Right cardiac atrium (tissue), 5 donors: Measurements from ENCODE around the gene TNRC18. TPM values are rescaled to one million over a fixed set of nuclear protein-coding genes. Genes with fewer than 3 reads are reported as not detected.

Experiments
- ATAC-seq, 2 donors: fragments of 200-7000 bp; cut with Tn5 transposase; one replicate each; pipeline versions ENCODE4 v1.8.0 to v1.9.1; 2020; ENCODE audit warnings: moderate library complexity in 2 of 2, mild to moderate bottlenecking in 1 of 2
- DNase-seq, 3 donors: peaks; one replicate each; pipeline ENCODE4 v3.0.0-alpha.2; 2020
- H3K27ac ChIP-seq: one replicate; pipeline ENCODE4 v1.5.1; 2013; ENCODE audit warnings: mild to moderate bottlenecking, low read length, control low read depth, moderate library complexity
- H3K27me3 ChIP-seq: one replicate; pipeline ENCODE4 v1.6.1; 2013; ENCODE audit not compliant: control insufficient read depth, insufficient read depth
- H3K4me1 ChIP-seq: one replicate; pipeline ENCODE4 v1.6.1; 2013; ENCODE audit warnings: low read length; ENCODE audit not compliant: control insufficient read depth, insufficient read depth
- H3K4me3 ChIP-seq: one replicate; pipeline ENCODE4 v1.5.1; 2013; ENCODE audit warnings: low read length, control low read depth
- H3K9me3 ChIP-seq: one replicate; pipeline ENCODE4 v1.6.1; 2013; ENCODE audit warnings: low read length; ENCODE audit not compliant: control insufficient read depth
- WGBS: extraction: QIAGEN DNeasy Blood & Tissue Kit; methylation state at CpG from one replicate; pipeline ENCODE4 v1.1.7; 2013; 5-methylcytosine and 5-hydroxymethylcytosine counted together
- intact Hi-C, 4 donors: fragments of 100-400 bp; cut with DNase I; formaldehyde crosslinking; loops; one replicate each; pipeline versions ENCODE4 v1.11.0 to v1.14.0; 2022 to 2023
- polyA plus RNA-seq: library from polyadenylated mRNA; stranded (reverse); fragments of 200-250 nt; gene quantifications from one replicate; pipeline ENCODE4 v1.2.3, GENCODE V29; 2013
- total RNA-seq, 4 donors: library from RNA; stranded (reverse); fragmentation: NEBNext Ultra II Directional; extraction: Animal tissue kit (Norgen Biotek cat#: 25700); gene quantifications; one replicate each; pipeline ENCODE4 v1.2.1, GENCODE V29; 2021
- donor health status: healthy with polysubstance abuse.
- donor health status: DM: no; HTN: yes; CAD: no.
- donor health status: DM: no; HTN: no; CAD: no.
- donor health status: DM: no; HTN: yes; CAD: no; lungs with severe emphysema.
- donor health status: DM: yes; HTN: yes; CAD: no.

The TNRC18 gene
- total and polyA plus RNA-seq, 5 donors = 33.1 to 46.6 (median 38.9) TPM

GRCh38 chr7:5395246-5395645 is 28.4 kb downstream of the TNRC18 start:
- DNase-seq = peak in 1 of 3 donors; percentile 42
- WGBS = 78% methylated on average over 15 of the region's 15 CpGs
- ATAC-seq = no peak
- H3K4me1 ChIP-seq = no peaks in the 10 kb centered on the region
- H3K4me3 ChIP-seq = no peak overlapping the region
- intact Hi-C loops = no loop called here
- H3K27ac ChIP-seq = no peak overlapping the region
- no peaks in the 10 kb centered on the region for H3K9me3 ChIP-seq
- H3K27me3 ChIP-seq = no peaks in the 10 kb centered on the region

GRCh38 chr7:5394264-5395105 is 29.1 kb downstream of the TNRC18 start:
- Histone ChIP-seq H3K4me1 (no peaks in the 10 kb centered on the region), H3K9me3 (no peaks in the 10 kb centered on the region), H3K27ac (no peak overlapping the region), H3K4me3 (no peak overlapping the region), H3K27me3 (no peaks in the 10 kb centered on the region)
- WGBS = 83% methylated on average over 33 of the region's 33 CpGs
- peak in 1 of 3 donors; percentile 42 for DNase-seq
- ATAC-seq = no peak
- intact Hi-C loops = no loop called here

GRCh38 chr7:5393748-5394147 is 29.9 kb downstream of the TNRC18 start:
- DNase-seq (no peak), ATAC-seq (no peak)
- Histone ChIP-seq H3K4me1 (no peaks in the 10 kb centered on the region), H3K27me3 (no peaks in the 10 kb centered on the region), H3K9me3 (no peaks in the 10 kb centered on the region), H3K27ac (no peak overlapping the region), H3K4me3 (no peak overlapping the region)
- WGBS = 84% methylated on average over 8 of the region's 8 CpGs
- intact Hi-C loops = no loop called here

GRCh38 chr7:5393328-5393727 is 30.3 kb downstream of the TNRC18 start:
- Histone ChIP-seq H3K9me3 (no peaks in the 10 kb centered on the region), H3K27ac (no peak overlapping the region), H3K4me3 (no peak overlapping the region), H3K4me1 (no peaks in the 10 kb centered on the region), H3K27me3 (no peaks in the 10 kb centered on the region)
- intact Hi-C loops = no loop called here
- 80% methylated on average over 9 of the region's 9 CpGs for WGBS
- ATAC-seq = no peak
- DNase-seq = no peak

GRCh38 chr7:5390918-5391317 is 32.7 kb downstream of the TNRC18 start:
- no peaks in the 10 kb centered on the region for H3K4me1 ChIP-seq
- ATAC-seq (no peak), DNase-seq (no peak)
- WGBS = 83% methylated on average over 7 of the region's 7 CpGs
- intact Hi-C loops = no loop called here
- H3K4me3 ChIP-seq = no peak overlapping the region
- no peak overlapping the region for H3K27ac ChIP-seq
- H3K27me3 ChIP-seq = no peaks in the 10 kb centered on the region
- no peaks in the 10 kb centered on the region for H3K9me3 ChIP-seq

- DNase-seq (peak in 1 of 3 donors; percentile 52), ATAC-seq (no peak)
- no peaks in the 10 kb centered on the region for H3K27me3 ChIP-seq
- no peak overlapping the region for H3K4me3 ChIP-seq
- H3K27ac ChIP-seq = no peak overlapping the region
- no peaks in the 10 kb centered on the region for H3K4me1 ChIP-seq
- 88% methylated on average over 64 of the region's 64 CpGs for WGBS
- H3K9me3 ChIP-seq = no peaks in the 10 kb centered on the region
- intact Hi-C loops = no loop called here
Measured at GRCh38 chr7:5388905-5389433, 34.7 kb downstream of the TNRC18 start.

GRCh38 chr7:5388273-5388901 is 35.2 kb downstream of the TNRC18 start:
- intact Hi-C loops = no loop called here
- Histone ChIP-seq H3K4me1 (peaks cover under 1% of the 10 kb centered on the region), H3K27ac (no peak overlapping the region), H3K27me3 (no peaks in the 10 kb centered on the region), H3K4me3 (no peak overlapping the region), H3K9me3 (no peaks in the 10 kb centered on the region)
- peak in 1 of 3 donors; percentile 49 for DNase-seq
- no peak for ATAC-seq
- 90% methylated on average over 81 of the region's 81 CpGs for WGBS

GRCh38 chr7:5387711-5388245 is 35.9 kb downstream of the TNRC18 start:
- WGBS = 97% methylated on average over 45 of the region's 45 CpGs
- ATAC-seq = no peak
- intact Hi-C loops = no loop called here
- H3K9me3 ChIP-seq = no peaks in the 10 kb centered on the region
- peak in 1 of 3 donors; percentile 36 for DNase-seq
- no peaks in the 10 kb centered on the region for H3K27me3 ChIP-seq
- H3K4me3 ChIP-seq = no peak overlapping the region
- H3K4me1 ChIP-seq = peaks cover 5% of the 10 kb centered on the region
- no peak overlapping the region for H3K27ac ChIP-seq

GRCh38 chr7:5384618-5385017 is 39.0 kb downstream of the TNRC18 start:
- Histone ChIP-seq H3K4me3 (no peak overlapping the region), H3K27ac (no peak overlapping the region), H3K9me3 (no peaks in the 10 kb centered on the region), H3K27me3 (no peaks in the 10 kb centered on the region), H3K4me1 (peaks cover 12% of the 10 kb centered on the region)
- intact Hi-C loops = no loop called here
- 71% methylated on average over 6 of the region's 6 CpGs for WGBS
- ATAC-seq = no peak
- peak in 1 of 3 donors; percentile 24 for DNase-seq

- H3K4me3 ChIP-seq = no peak overlapping the region
- peak in 1 of 3 donors; percentile 18 for DNase-seq
- 66% methylated on average over 16 of the region's 16 CpGs for WGBS
Measured at GRCh38 chr7:5383314-5384098, 40.1 kb downstream of the TNRC18 start.

More at GRCh38 chr7:5383314-5384098, 40.1 kb downstream of the TNRC18 start:
- Histone ChIP-seq H3K27me3 (no peaks in the 10 kb centered on the region), H3K27ac (no peak overlapping the region), H3K4me1 (peaks cover 12% of the 10 kb centered on the region), H3K9me3 (no peaks in the 10 kb centered on the region)
- intact Hi-C loops = no loop called here
- no peak for ATAC-seq
